NCI-H1092 treated with DMSO at 0.1 percent for 48 hours (cell line): ENCODE data around the gene PLCH2.

ENCODE experiments used
- DNase-seq: peaks from one replicate; lab custom pipeline; 2025; lab: John Stamatoyannopoulos, UW

PLCH2 gene

DNA sequence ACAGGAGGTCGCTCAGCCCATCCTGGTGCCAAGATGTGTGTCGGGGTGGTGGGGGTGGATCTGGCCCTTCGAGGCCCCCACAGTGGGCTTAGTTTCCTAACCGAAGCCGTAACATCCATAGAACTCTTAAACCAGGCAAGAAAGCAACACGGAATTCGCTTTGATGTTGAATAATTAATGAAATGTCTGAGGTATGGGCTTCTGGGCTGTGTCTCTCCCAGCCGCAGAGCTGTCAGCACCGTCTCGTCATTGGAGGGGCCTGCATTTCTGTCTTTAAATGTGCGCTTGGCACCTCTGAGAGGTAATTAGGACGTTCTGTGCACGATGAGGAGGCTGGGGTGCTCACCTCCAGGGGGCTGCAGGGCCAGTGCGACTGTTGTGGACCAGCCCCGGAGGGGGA lies 13.3 kb upstream of the PLCH2 start:
- no peak for DNase-seq

DNA sequence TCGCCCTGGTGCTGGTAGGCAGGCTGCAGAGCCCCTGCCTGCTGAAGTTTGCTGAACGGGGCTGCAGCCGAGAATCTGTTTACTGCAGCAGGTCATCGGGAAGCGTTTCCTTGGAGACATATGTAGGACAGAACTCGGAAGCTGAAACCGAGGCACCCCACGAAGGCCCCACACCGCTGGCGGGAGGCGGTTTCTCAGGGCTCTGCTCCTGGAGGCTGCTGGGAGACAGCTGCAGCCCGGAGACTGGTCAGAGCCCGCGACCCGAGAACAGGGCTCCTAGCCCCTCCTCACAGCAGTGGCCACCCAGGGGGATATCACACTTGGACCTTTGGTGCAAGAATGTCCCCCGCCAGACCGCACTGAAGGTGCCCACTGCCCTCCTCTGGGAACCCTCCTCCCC lies 12.7 kb upstream of the PLCH2 start:
- DNase-seq = no peak

DNA sequence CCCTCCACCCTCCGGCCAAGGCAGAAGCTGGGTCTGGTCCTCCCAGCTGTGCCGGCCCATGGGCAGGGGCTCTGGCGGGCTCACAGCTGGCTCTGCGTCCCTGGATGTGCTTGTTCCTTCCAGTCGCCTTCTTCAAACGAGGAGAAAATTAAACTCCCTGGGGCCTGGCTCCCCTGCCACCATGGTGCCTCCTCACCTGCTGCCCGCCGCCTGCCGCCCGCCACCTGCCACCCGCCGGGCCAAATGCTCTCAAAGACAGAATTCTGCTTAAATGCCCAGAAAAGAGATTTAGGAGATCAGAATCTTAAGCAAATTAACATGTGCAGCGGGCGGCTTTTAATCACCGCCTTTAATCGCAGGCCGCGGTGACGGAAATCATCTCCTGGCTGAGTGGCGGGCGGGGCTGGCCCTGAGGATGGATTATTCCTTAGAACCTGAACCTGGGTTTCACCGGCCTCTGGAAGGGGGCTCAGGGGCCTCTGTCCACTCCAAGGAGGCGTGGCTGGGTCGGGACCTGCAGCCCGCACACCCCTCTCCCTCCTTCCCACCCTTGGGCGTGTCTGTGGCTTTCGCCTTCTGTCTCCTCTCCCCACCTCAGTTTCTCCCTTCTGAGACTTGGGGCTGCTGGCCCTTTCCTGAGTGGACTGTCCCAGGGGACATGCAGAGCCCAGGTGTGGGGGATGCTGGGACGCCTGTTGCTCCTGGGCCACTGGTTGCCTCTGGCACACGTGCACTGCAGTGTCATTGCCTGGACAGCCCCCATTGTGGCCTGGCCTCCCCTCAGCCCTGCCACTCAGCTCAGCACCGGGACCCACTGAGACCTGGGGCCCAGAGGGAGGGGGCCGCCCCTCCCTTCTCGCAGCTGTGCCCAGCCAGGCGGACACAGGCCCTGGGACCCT lies 10.5 kb upstream of the PLCH2 start:
- DNase-seq = no peak

DNA sequence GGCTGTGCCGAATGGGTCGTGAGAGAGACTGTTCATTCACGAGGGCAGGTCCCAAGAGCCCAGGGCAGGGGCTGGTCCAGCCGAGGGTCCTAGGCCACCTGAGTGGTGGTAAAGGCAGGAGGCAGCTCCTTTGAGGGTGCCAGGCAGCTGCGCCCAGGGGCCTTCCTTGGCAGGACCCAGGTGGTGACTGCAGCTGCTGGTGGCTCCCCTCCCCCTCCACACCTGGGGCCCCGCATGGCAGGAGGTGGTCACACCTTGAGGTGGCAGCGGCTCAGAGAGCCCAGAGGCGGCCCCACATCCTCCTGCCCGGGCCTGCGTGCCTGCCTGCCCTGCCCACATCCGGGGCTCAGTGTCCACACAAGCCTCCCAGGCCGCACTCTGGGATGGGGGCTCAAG lies 9.8 kb upstream of the PLCH2 start:
- no peak for DNase-seq

DNA sequence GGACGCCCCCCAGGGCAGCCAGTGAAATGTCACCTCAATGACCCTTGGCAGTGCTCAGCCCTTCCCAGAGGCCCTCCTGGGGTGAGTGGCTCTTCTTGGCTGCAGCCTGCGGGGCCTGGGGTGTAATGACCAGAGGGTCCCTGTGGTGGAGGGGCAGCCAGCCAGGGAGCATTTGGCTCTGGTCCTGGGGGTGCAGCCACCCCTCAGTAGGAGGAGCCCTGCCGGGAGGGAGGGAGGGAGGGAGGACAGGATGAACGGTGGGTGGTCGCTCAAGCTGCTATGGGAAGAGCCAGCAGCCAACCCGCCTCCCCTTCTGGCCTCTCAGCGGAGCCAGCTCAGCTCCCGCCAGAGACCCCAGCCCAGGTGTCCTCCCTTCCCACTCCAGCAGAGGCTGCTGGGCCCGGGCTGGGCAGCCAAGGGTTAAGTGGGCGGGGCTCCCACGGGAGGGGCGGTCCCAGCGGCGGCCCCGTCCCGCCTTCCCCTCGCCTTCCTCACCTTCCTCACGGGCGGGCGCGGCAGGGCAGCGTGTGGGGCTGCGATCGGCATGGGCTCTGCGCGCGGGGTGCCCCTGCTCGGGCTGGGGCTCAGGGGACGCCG lies 9.0 kb upstream of the PLCH2 start:
- no peak for DNase-seq

DNA sequence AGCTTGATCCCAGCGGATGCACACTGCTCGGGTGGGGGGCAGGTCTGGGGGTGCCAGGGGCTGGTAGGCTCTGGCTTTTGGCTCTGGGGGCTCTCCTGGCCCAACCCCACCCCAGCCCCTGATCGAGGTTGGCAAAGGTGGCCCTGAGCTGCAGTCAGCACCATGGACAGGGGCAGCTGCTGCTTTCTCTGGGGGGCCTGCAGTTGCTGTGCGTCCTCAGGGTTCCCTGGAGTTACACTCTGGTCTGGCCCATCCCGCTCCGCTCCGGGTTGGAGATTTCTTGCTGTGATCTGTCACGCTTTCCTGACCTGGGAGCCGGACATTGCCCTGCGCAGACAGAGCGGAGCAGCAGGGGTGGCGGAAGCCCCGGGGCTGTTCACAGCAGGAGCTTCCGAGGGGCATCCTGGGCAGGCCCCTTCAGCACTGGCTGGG lies 8.0 kb upstream of the PLCH2 start:
- DNase-seq = no peak

DNA sequence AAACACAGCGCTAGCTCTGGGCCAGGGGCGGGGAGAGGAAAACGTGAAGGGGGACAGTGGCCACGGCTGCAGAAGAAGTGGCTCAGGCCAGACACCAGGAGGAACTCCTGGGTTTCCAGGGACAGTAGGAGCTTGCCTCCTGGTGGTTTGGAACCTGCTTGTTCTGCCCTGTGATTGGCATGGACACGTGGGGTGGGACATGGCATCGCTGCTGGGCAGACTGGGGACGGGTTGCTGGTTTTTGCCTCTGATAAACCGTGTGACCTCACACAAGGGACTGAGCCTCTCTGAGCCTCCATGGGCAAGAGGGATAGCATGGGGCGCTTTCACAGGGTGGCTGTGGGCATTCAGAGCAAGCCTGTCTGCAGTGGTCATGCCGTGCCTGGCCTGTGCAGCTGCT lies 7.5 kb upstream of the PLCH2 start:
- DNase-seq = no peak

DNA sequence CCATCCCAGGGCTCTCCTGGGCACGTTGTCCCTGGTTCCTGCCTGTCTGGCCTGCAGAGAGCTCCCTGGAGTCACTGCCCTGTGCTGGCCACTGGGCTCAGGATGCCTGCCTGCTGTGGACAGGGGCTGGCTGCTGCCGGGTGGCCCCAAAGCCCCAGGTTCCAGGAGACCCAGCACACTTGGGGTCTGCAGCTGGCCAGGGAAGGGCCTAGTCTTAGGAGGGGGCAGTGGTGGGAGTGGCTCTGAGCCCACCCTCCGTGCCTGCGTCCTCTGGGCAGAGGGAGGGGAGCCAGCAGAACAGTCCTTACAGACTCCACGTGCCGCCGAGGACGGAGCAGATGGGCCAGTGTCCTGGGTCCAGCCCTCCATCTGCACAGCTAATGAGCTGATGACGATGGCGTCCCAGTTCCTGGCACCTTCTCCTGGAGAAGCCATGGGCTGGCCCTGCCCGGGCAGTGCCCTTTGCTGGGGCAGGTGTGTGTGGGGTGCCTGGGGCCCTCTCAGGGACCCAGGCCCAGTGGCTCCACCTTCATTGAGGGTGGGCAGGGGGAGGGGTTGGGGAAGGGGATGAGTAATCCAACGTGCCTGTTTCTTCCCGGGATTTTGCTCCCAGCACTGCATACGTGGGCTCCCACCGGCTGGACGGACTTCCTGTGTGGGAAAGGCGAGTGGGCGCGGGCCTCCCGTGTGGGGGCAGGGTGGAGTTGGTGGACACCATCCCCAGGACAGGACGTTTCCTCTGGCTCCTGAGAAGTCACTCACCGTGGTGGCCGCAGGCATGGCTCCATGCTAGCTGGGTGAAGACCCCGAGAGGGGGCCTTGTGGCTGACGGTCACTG lies 6.8 kb upstream of the PLCH2 start:
- DNase-seq = no peak

DNA sequence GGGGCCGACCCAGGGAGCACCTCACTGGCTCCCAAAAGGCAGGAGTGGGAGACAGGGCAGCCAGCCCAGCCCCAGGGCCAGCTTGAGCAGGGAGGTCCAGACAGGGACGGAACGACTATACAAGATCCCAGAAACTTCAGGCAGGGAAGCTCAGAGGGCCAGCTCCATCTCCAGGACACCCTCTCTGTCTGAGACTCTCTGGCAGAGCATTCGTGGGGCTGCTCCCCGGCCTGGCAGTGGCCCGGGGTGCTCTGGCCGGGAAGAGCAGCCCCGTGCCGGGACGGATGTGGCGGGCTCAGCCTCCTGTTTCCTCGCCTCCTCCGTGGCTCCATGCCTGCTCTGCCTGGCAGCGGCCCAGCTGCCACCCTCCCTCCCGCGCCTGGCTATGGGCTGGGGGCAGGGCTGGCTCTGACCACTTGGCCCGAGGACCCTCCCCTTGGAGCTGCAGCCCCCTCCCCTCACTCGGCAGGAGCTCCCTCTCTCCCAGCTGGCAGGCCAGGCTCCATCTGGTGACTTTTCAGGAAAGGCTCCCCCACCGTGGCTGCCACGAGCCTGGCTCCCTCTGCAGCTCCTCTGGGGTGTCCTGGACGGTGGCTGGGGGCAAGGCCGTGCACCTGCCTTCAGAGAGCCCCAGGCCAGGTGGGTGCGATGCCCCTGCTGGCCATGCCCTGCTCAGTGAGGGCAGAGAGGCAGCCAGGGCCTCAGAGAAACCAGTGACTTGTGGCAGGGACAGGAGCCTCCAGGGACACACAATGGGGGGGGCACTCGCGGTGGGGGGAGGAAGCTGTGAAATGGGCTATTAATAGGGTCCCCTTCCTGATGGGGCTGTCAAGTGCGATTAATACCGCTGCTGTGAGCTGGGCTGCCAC lies 5.6 kb upstream of the PLCH2 start:
- DNase-seq = no peak

DNA sequence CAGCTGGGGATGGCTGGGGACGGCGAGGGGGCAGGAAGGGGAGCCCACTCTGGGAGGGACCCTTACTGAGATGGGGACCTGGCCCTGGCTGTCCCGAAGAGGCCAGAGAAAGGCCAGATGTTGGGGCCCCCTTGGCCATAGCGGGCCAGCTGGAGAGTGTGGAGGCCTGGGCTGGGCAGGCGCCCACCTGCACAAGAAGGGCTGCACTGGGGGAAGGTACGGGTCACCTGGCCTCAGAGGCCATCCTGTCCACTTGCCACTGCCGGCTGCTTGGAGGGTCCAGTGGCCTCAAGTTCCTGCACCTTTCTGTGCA lies 5.0 kb upstream of the PLCH2 start:
- DNase-seq = no peak

DNA sequence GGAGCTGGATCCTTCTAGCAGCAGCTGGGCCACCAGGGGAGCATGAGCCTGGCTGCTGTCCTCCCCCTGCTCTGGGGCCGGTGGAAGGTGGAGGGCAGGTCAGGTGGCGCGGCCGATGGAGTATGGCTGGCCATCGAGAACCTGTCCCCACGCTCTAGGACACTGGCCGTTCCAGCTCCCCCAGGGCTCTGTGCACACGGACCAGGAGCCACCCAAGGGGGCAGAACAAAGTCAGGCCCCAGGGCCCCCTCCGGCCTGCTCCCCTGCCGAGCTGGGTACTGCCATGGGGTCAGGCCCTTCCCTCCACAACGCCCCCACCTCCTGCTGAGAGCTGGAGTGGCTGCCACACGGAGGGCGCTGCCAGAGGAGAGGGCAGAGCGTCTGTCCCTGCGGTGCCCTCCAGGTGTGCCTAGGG lies 4.5 kb upstream of the PLCH2 start:
- no peak for DNase-seq

DNA sequence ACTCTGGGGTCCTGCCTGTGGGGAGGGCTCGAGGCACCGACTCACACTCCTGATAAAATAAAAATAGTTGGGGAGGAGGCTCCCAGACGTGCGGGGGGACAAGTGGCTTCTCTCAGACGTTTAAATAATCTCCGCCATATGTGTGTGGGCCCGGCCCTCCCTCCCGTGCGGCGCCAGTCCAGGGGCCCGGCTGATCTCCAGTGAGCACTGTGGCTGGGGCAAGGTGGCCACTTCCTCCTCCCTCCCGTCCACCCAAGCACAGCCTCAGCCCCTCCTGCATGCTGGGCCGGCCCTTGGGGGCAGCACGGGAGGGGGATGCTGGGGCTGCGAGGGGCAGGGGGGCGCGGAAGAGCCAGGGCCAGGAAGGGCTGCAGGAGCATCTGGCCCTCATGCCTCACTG lies 4.0 kb upstream of the PLCH2 start:
- DNase-seq = no peak

DNA sequence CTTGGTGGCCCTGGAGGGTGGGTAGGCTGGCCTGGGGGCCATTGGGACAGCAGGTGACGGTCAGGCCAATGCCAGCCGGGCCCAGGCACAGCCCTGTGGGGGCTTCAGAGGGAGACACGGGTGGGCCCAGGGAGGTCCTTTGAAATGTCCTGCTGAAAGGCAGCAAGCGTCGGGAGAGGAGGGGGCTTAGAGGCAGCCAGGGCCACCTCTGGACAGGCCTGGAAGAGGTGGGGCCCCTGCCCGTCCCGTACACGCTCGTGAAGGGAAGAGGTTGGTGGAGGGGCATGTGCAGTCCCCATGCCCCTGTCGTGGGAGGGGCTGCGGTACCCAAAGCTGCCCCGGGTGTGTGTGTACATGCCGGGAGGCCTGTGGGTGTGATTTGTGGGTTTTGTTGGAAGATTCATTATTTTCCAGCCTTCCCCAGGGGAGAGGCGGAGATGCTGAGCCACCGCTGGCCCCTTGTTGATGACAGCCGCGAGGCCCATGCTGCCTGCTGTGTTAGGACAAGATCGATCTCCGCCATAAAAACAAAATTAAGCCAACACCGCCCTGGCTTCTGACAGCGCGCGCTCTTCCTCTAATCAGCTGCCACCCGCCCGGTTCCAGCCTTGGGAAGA lies 3.4 kb upstream of the PLCH2 start:
- DNase-seq = no peak

DNA sequence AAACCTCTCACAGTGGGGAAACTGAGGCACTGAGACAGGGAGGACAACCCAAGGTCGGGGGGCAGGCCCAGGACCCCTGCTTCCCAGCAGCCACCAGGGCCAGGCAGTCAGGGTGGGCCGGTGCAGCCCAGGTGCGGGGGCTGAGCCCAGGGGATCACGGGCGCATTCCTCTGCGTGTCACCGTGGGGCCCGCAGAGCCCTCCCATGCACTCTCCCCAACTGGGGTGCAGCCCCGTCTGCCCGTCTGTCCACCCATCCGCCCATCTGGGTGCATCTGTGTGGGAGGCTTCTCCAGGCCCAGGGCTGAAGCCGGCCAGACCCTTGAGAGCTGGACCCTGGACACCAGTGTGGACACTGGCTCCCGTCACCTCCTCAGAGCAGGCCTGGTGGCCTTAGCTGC lies 2.9 kb upstream of the PLCH2 start:
- no peak for DNase-seq

DNA sequence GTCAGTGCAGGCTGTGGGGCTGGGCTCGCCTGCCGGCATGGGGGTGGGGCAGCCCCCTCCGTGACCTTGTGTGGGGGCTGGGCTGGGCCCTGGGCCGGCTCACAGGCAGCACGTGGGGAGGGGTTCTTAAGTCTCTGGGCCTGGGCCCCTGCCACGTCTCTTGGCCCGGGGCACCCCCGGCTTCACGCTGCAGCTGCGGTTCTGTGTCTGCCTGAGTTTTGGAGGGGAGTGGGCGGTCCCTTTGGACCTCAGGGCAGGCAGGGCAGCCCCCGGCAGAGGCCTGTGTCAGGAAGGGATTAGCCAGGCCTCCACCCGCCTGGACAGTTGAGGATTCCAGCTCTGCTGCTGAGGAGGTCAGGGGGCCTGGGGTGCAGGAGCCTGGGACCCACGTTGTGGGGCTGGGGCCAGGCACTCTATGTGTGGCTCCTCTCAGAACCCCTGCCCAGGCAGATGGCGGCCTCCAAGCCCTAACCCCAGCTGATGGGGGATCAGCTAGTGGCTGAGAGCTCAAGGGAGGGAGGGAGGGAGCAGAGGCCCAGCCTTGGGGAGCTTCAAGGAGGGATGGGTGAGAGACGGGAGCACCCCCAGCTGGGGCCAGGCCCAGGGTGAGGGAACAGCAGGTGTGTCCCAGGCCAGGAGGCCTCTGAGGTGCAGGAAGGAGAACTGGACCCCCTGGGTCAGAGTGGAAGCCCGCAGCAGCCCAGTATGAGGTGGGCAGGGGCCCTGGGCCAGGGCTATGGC lies 1.8 kb upstream of the PLCH2 start:
- no peak for DNase-seq

DNA sequence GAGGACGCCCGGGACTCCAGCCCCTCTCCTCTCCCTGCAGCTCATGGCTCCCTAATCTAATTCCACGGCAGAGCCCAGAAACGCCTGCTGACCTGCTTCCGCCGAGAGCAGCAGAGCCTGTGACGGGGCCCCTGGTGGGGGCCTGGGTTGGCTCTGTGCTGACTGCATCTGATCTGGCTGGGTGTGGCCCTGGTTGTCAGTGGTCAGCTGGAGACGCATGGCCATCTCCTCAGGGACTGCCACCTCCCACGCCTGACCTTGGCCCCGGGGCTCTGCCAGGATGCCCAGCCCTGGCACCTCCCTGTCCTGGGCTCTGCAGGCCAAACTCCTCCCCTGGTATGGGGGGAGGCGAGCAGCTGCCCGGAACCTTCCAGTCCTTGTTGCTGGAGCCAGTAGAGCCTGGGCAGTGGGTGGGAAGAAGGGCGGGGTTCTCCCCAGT lies 1.1 kb upstream of the PLCH2 start:
- no peak for DNase-seq

DNA sequence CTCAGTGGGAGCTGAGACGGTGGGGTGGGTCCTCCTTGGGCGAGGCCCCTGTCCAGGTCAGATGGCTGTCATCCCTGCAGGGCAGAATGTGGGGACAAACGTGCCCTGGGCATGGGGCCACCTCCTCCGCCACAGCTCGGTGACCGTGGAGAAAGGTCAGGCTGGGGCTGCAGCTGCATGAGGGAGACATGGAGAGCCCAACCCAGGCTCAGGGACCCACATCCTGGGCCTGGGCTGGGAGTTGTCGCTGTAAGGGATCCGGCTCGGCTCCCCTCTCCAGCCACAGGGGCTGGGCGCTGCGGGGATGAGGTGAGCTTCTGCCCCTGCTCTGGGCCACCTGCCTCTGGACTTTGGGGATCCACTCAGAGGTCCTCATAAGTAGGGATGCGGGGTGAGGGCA lies 518 bp upstream of the PLCH2 start:
- DNase-seq = no peak

DNA sequence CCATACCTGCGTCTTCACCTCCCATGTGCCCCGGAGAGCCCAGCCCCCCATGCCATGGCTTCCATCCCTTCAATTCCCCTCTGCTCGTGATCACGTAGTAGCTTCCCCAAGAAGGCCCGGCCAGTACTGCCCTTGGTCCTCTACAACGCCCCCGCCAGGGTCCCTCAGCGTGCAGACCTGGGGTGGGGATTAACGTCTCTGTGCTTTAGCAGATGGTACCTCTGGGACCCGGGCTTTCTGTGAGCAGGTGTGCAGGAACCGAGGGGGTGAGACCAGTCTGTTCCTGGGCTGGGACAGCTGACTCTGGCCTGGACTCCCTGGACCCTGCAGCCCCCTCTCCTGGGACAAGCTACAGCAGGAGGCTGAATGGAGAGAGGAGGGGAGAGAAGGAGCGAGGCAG lies 1.2 kb downstream of the PLCH2 start:
- DNase-seq = no peak

DNA sequence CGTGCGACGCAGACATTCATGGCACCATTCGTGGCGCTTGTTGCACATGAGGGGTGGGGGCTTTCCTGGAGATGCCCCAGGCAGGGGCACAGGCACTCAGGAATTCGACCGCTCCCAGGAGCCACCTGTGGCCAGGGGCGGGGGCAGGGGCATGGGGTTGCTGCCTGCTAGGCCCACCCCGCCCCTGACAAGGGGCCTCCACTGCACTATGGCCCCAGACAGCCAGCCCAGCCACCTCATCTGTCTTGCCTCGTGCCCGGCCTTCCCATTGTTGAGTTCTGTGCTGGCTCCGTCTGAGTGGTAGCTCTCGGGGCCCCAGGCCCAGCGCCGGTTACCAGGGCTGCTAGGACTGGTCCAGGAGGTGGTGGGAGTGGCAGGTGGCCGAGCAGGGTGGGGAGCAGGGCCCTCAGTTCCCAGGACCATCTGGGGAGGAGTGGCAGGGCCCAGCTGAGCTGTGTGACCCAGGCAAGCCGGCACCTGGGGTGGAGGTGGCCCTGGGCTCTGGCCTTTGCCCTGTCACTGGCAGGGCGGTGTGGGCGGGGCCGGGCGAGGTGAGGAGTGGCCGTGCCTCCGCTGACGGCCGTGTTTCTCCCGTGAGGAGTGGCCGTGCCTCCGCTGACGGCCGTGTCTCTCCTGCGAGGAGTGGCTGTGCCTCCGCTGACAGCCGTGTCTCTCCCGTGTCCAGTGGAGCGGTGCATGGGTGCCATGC lies 1.9 kb downstream of the PLCH2 start:
- no peak for DNase-seq

DNA sequence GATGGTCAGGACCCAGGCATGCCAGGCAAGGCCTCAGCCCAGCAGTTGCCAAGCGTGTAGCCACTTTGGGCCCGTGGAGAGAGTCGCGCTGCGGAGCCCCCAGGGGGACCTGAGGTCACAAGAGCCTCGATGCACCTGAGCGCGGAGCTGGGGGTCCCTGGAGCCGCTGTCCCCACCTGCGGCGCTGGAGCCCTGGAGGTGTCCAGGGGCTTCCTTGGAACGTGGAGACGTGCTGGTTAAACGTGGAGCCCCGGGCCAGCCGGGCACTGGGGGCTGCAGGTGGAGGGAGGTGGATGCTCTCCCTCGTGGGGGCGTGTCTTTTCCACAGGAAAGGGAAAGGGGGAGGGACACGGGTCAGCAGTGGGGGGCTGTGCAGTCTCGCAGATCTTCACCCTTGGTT lies 3.1 kb downstream of the PLCH2 start:
- DNase-seq = no peak
